GM23338 (cell line): ENCODE data around the gene RET. TPM values are rescaled to one million over a fixed set of nuclear protein-coding genes. Genes with fewer than 3 reads are reported as not detected.

Source experiments
- ATAC-seq: fragments of 200-7000 bp; cut with Tn5 transposase; 3 replicates; pipeline ENCODE4 v1.9.1; 2020
- DNase-seq: peaks from one replicate; pipeline ENCODE4 v3.0.0-alpha.2; 2015; ENCODE audit warnings: low spot score
- H2AFZ ChIP-seq: fragments of 200-600 bp; sonication (generic); 2 replicates; pipeline ENCODE4 v1.8.0; 2016; ENCODE audit warnings: antibody characterized with exemption, mild to moderate bottlenecking, moderate library complexity
- H3F3A ChIP-seq: fragments of 200-600 bp; sonication (generic); replicated peaks from 2 replicates; pipeline ENCODE4 v1.8.0; 2017; ENCODE audit warnings: antibody characterized with exemption, mixed run types, low read depth
- H3K27ac ChIP-seq: fragments of 200-600 bp; sonication (generic); 2 replicates; pipeline ENCODE4 v1.6.1; 2016; ENCODE audit warnings: low read depth
- H3K27me3 ChIP-seq: fragments of 200-600 bp; sonication (generic); 2 replicates; pipeline ENCODE4 v1.8.0; 2016; ENCODE audit warnings: mild to moderate bottlenecking, mixed run types, moderate library complexity; ENCODE audit not compliant: insufficient read depth
- H3K36me3 ChIP-seq: fragments of 200-600 bp; sonication (generic); 2 replicates; pipeline ENCODE4 v1.8.0; 2016; ENCODE audit warnings: mild to moderate bottlenecking; ENCODE audit not compliant: insufficient read depth
- H3K4me1 ChIP-seq: fragments of 200-600 bp; sonication (generic); 2 replicates; pipeline ENCODE4 v1.8.0; 2016; ENCODE audit warnings: mild to moderate bottlenecking, moderate library complexity; ENCODE audit not compliant: insufficient read depth
- H3K4me2 ChIP-seq: fragments of 200-600 bp; sonication (generic); 2 replicates; pipeline ENCODE4 v1.7.1; 2017; ENCODE audit warnings: mixed run types
- H3K4me3 ChIP-seq: fragments of 200-600 bp; sonication (generic); 2 replicates; pipeline ENCODE4 v1.6.1; 2016; ENCODE audit warnings: mixed run types
- H3K79me2 ChIP-seq: fragments of 200-600 bp; sonication (generic); replicated peaks from 2 replicates; pipeline ENCODE4 v1.8.0; 2017; ENCODE audit warnings: mild to moderate bottlenecking; ENCODE audit not compliant: insufficient read depth
- H3K9me2 ChIP-seq: fragments of 200-600 bp; sonication (generic); 2 replicates; pipeline ENCODE4 v1.8.0; 2017; ENCODE audit not compliant: insufficient read depth
- H4K20me1 ChIP-seq: fragments of 200-600 bp; sonication (generic); replicated peaks from 2 replicates; pipeline ENCODE4 v1.8.0; 2017; ENCODE audit warnings: mild to moderate bottlenecking; ENCODE audit not compliant: insufficient read depth
- H3K27ac Mint-ChIP-seq: 2 replicates; pipeline ENCODE4 v1.8.0; 2020; ENCODE audit warnings: inconsistent platforms, mild to moderate bottlenecking, moderate library complexity, mixed read lengths
- H3K27me3 Mint-ChIP-seq: 3 replicates; pipeline ENCODE4 v1.8.0; 2022; ENCODE audit warnings: low read depth, mild to moderate bottlenecking, moderate library complexity, mixed read lengths, inconsistent platforms; ENCODE audit not compliant: insufficient read depth, poor library complexity
- H3K36me3 Mint-ChIP-seq: 3 replicates; pipeline ENCODE4 v1.8.0; 2021; ENCODE audit warnings: low read depth, mild to moderate bottlenecking, inconsistent platforms, moderate library complexity, mixed read lengths
- H3K4me1 Mint-ChIP-seq: 3 replicates; pipeline ENCODE4 v1.8.0; 2020; ENCODE audit warnings: mild to moderate bottlenecking, inconsistent platforms, mixed read lengths
- H3K4me3 Mint-ChIP-seq: 3 replicates; pipeline ENCODE4 v1.8.0; 2021; ENCODE audit warnings: moderate library complexity, mild to moderate bottlenecking, inconsistent platforms, mixed read lengths
- H3K9me3 Mint-ChIP-seq: 3 replicates; pipeline ENCODE4 v1.8.0; 2020; ENCODE audit warnings: moderate library complexity, mild to moderate bottlenecking, inconsistent platforms, mixed read lengths
- CTCF ChIP-seq, 2 experiments: fragments of 200-600 bp in 1 of 2; sonication (generic) in 1 of 2; conservative IDR thresholded peaks; 2 replicates each; pipeline versions ENCODE4 v1.5.1 to v1.6.1; 2016 to 2017; ENCODE audit warnings: antibody characterized with exemption in 2 of 2, low read depth in 2 of 2, mild to moderate bottlenecking in 2 of 2, moderate library complexity in 1 of 2
- ETS1 ChIP-seq: IDR thresholded peaks from 2 replicates; pipeline ENCODE4 v1.6.1; 2016; ENCODE audit warnings: antibody characterized with exemption
- EZH2 ChIP-seq: fragments of 200-600 bp; sonication (generic); IDR thresholded peaks from one replicate; pipeline ENCODE4 v1.8.0; 2017; ENCODE audit warnings: antibody characterized with exemption, mild to moderate bottlenecking, low read depth; ENCODE audit not compliant: unreplicated experiment
- JUNB ChIP-seq: IDR thresholded peaks from one replicate; pipeline ENCODE4 v1.6.1; 2016; ENCODE audit warnings: antibody characterized with exemption; ENCODE audit not compliant: unreplicated experiment
- NANOG ChIP-seq: IDR thresholded peaks from 2 replicates; pipeline ENCODE4 v1.6.1; 2016; ENCODE audit warnings: antibody characterized with exemption, borderline replicate concordance
- REST ChIP-seq: IDR thresholded peaks from one replicate; pipeline ENCODE4 v1.6.1; 2018; ENCODE audit warnings: antibody characterized with exemption; ENCODE audit not compliant: unreplicated experiment
- STAT1 ChIP-seq: IDR thresholded peaks from one replicate; pipeline ENCODE4 v1.6.1; 2016; ENCODE audit warnings: antibody characterized with exemption; ENCODE audit not compliant: unreplicated experiment
- ZNF114 ChIP-seq: fragments of 250-450 bp; sonication (Bioruptor Pico); IDR thresholded peaks from 2 replicates; pipeline ENCODE4 v1.5.0; 2020; ENCODE audit warnings: mild to moderate bottlenecking, moderate library complexity
- ZNF331 ChIP-seq: fragments of 250-450 bp; sonication (Bioruptor Pico); IDR thresholded peaks from 2 replicates; pipeline ENCODE4 v1.5.0; 2020; ENCODE audit warnings: low read depth, mild to moderate bottlenecking, moderate library complexity
- polyA plus RNA-seq: library from polyadenylated mRNA; unstranded; fragments of >200 nt; fragmentation: Nextera tagmentation; extraction: Ambion mirVana; gene quantifications from 2 replicates; pipeline ENCODE4 v1.2.1, GENCODE V29; 2016
- total RNA-seq: library from RNA; depleted of rRNA; stranded (reverse); fragments of >200 nt; shearing (Covaris generic); gene quantifications from 2 replicates; pipeline ENCODE4 v1.2.3, GENCODE V29; 2014

RET gene
- total and polyA plus RNA-seq, 2 experiments from 2014 or later = 5.5 to 9.8 TPM

- no peak for TF ChIP-seq JUNB
- TF ChIP-seq ZNF331 = no peak
- no peak for TF ChIP-seq ZNF114 (CRISPR knock-in tag)
- TF ChIP-seq REST = no peak
- no peak for TF ChIP-seq STAT1
- TF ChIP-seq CTCF (conservative IDR thresholded peaks at IDR 0.05; ENCODE audit: low read depth in 2 of 2) = no peak
- no peak for TF ChIP-seq NANOG
- peaks cover 18% of the 10 kb centered on the region for H4K20me1 ChIP-seq
- no peak overlapping the region for H3K27ac Mint-ChIP-seq
Measured at GRCh38 chr10:43141421-43141820, 64.6 kb downstream of the RET start.

GRCh38 chr10:43145311-43145710 is 68.4 kb downstream of the RET start:
- Histone ChIP-seq H3K4me1 (peaks cover 10% of the 10 kb centered on the region), H3K4me3 (no peak overlapping the region), H3K36me3 (no peaks in the 10 kb centered on the region), H3K4me2 (no peak overlapping the region), H2AFZ (no peak overlapping the region), H3K27ac (no peak overlapping the region), H3F3A (no peaks in the 10 kb centered on the region), H3K27me3 (peaks cover 3% of the 10 kb centered on the region), H4K20me1 (peaks cover 8% of the 10 kb centered on the region; the same call in 1 of the 2 replicates), H3K9me2 (no peaks in the 10 kb centered on the region), H3K79me2 (peaks cover 41% of the 10 kb centered on the region)
- ATAC-seq (no peak), DNase-seq (no peak)
- Mint-ChIP-seq H3K27ac (no peak overlapping the region), H3K27me3 (peaks cover 4% of the 10 kb centered on the region), H3K36me3 (no peaks in the 10 kb centered on the region), H3K4me1 (peaks cover 14% of the 10 kb centered on the region), H3K9me3 (no peaks in the 10 kb centered on the region), H3K4me3 (no peak overlapping the region)
- no peak for TF ChIP-seq EZH2
- TF ChIP-seq CTCF (conservative IDR thresholded peaks at IDR 0.05; ENCODE audit: low read depth in 2 of 2) = no peak
- TF ChIP-seq ZNF114 (CRISPR knock-in tag) = no peak
- no peak for TF ChIP-seq ETS1

More at GRCh38 chr10:43141421-43141820, 64.6 kb downstream of the RET start:
- peaks cover 14% of the 10 kb centered on the region for H3K27me3 Mint-ChIP-seq
- no peak overlapping the region for H2AFZ ChIP-seq
- peaks cover 32% of the 10 kb centered on the region for H3K27me3 ChIP-seq
- DNase-seq (no peak), ATAC-seq (no peak)
- H3F3A ChIP-seq = 0 out of 2 replicates have a peak, but pooled peaks cover 4% of the 10 kb centered on the region
- H3K4me3 ChIP-seq = no peak overlapping the region
- H3K27ac ChIP-seq = no peak overlapping the region
- no peaks in the 10 kb centered on the region for H3K36me3 ChIP-seq
- H3K79me2 ChIP-seq = peaks cover 29% of the 10 kb centered on the region
- no peak overlapping the region for H3K4me3 Mint-ChIP-seq
- peaks cover 13% of the 10 kb centered on the region for H3K4me1 ChIP-seq
- peaks cover 23% of the 10 kb centered on the region for H3K4me1 Mint-ChIP-seq
- H3K4me2 ChIP-seq = no peak overlapping the region
- H3K9me2 ChIP-seq = no peaks in the 10 kb centered on the region
- H3K9me3 Mint-ChIP-seq = no peaks in the 10 kb centered on the region; the same call in 2 of the 3 replicates
- no peaks in the 10 kb centered on the region for H3K36me3 Mint-ChIP-seq
